Activated CD8-positive, alpha-beta memory T cell treated with anti-CD3 and anti-CD28 coated beads, Interleukin-2, amount 10 ng/mL, durations not matched to agents 7 days and 5 days (primary cell): ENCODE data around the gene PAAF1. TPM values are rescaled to one million over a fixed set of nuclear protein-coding genes. Genes with fewer than 3 reads are reported as not detected.
"Not testable (repeated sequence)": the region's sequence is repeated elsewhere in the genome, so short reads cannot be mapped to it uniquely, and the experiment has no call there.

ENCODE experiments used
- ATAC-seq: fragments of 150-1000 bp; cut with Tn5 transposase; one replicate; pipeline ENCODE4 v1.10.0; 2021; ENCODE audit warnings: moderate library complexity
- CTCF ChIA-PET: fragments of 350-600 bp; sonication (Branson Sonifier 250); formaldehyde crosslinking; loops from one replicate; lab custom pipeline; 2021; ENCODE audit warnings: antibody characterized with exemption; lab: Charles Lee
- DNase-seq: peaks from one replicate; pipeline ENCODE4 v3.0.0-alpha.2; 2020
- H3K27ac Mint-ChIP-seq: one replicate; pipeline ENCODE4 v1.8.0; 2021; ENCODE audit warnings: mild to moderate bottlenecking, mixed read lengths
- H3K27me3 Mint-ChIP-seq: one replicate; pipeline ENCODE4 v1.8.0; 2021; ENCODE audit warnings: mixed read lengths
- H3K36me3 Mint-ChIP-seq: one replicate; pipeline ENCODE4 v1.8.0; 2021; ENCODE audit warnings: mild to moderate bottlenecking, mixed read lengths
- H3K4me1 Mint-ChIP-seq: one replicate; pipeline ENCODE4 v1.8.0; 2021; ENCODE audit warnings: mixed read lengths
- H3K4me3 Mint-ChIP-seq: one replicate; pipeline ENCODE4 v1.8.0; 2021; ENCODE audit warnings: mild to moderate bottlenecking, moderate library complexity, mixed read lengths
- H3K9me3 Mint-ChIP-seq: one replicate; pipeline ENCODE4 v1.8.0; 2022; ENCODE audit warnings: low read depth, mixed read lengths
- total RNA-seq, 2 experiments: library from RNA; stranded (reverse); gene quantifications; one replicate each; pipeline ENCODE4 v1.2.3, GENCODE V29; 2021

PAAF1 gene
- total RNA-seq, 2 experiments from 2014 or later, result 21.0 to 25.5 TPM

DNA sequence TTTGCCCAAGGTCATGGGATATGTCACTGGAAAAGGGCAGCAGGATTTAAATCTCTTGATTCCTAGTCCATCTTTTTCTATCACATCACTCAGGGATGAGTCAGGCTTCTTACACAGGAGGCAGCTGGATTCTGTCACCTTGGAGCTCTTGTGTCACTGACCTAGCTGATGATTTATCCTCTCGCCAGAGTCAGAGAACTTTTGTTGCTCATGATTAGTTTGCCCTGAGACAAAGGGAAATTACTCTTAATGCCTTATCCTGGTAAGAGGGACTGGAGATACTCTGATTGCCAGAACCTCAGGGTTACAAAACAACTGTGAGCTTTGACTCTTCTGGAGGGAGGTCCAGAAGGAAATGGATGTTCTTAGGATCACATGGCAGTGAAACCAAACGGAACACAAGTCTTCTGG is 10.2 kb upstream of the PAAF1 start:
- H3K27me3 Mint-ChIP-seq, result no peaks in the 10 kb centered on the region
- DNase-seq (no peak), ATAC-seq (no peak)
- CTCF ChIA-PET, result interaction anchor here (0.9 kb wide), 1 partner anchor 473 kb away, joined by 4 read pairs; no protein-coding TSS in a partner anchor
- no peak overlapping the region for H3K4me3 Mint-ChIP-seq
- H3K36me3 Mint-ChIP-seq, result peaks cover 8% of the 10 kb centered on the region
- H3K4me1 Mint-ChIP-seq, result peaks cover 2% of the 10 kb centered on the region
- no peaks in the 10 kb centered on the region for H3K9me3 Mint-ChIP-seq
- H3K27ac Mint-ChIP-seq, result no peak overlapping the region

- Mint-ChIP-seq H3K27ac (no peak overlapping the region), H3K4me3 (no peak overlapping the region), H3K36me3 (peaks cover 18% of the 10 kb centered on the region), H3K27me3 (no peaks in the 10 kb centered on the region), H3K4me1 (peaks cover 5% of the 10 kb centered on the region), H3K9me3 (no peaks in the 10 kb centered on the region)
- ATAC-seq, result no peak
- CTCF ChIA-PET, result no interaction called here
- DNase-seq, result no peak
Observed at GRCh38 chr11:73869332-73869949, 7.4 kb upstream of the PAAF1 start.

DNA sequence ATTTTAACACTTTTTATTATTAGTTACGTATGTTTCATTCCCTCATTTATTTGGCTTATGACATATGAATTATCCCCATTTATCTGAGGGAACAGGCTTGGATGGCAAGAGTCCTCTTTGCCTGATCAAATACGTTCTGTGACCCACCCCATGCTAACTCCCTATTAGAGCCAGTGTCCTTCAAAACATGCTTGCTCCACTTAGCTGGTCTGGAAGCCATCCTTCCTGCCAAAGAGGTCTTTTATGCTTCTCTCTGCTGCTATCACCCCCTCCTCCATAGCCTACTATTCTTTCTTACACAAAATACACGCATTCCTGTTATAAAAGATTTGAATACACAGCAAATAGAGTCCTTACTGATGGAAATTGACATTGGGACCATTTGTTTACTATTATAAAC is 6.5 kb upstream of the PAAF1 start:
- peaks cover 21% of the 10 kb centered on the region for H3K36me3 Mint-ChIP-seq
- H3K27ac Mint-ChIP-seq, result no peak overlapping the region
- ATAC-seq (no peak), DNase-seq (no peak)
- H3K27me3 Mint-ChIP-seq, result no peaks in the 10 kb centered on the region
- no peaks in the 10 kb centered on the region for H3K9me3 Mint-ChIP-seq
- no peak overlapping the region for H3K4me3 Mint-ChIP-seq
- CTCF ChIA-PET, result no interaction called here
- peaks cover 12% of the 10 kb centered on the region for H3K4me1 Mint-ChIP-seq

GRCh38 chr11:73872749-73873357 is 3.9 kb upstream of the PAAF1 start:
- peaks cover 22% of the 10 kb centered on the region for H3K36me3 Mint-ChIP-seq
- H3K9me3 Mint-ChIP-seq, result no peaks in the 10 kb centered on the region
- H3K27ac Mint-ChIP-seq, result peak overlapping the region; percentile 38
- ATAC-seq (no peak), DNase-seq (no peak)
- H3K4me3 Mint-ChIP-seq, result no peak overlapping the region
- CTCF ChIA-PET, result no interaction called here
- no peaks in the 10 kb centered on the region for H3K27me3 Mint-ChIP-seq
- peaks cover 29% of the 10 kb centered on the region for H3K4me1 Mint-ChIP-seq

DNA sequence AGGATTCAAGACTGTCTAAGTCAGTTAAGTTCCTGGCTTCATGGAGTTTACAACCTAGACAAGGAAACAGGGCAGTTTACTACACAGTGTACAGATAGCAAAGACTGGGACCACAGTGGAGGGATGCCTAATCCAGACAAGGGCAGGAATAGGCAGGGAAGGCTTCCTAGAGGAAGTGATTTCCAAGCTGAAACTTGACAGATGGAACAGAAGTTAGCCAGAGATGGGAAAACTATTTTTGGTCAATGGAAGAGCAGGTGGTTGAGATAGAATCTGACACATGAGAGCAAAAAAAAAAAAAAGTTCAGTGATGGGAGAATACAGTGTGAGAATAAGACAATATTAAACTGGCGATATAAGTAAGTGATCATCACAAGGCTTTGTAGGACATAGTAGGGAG is 1.4 kb upstream of the PAAF1 start:
- Mint-ChIP-seq H3K9me3 (no peaks in the 10 kb centered on the region), H3K4me3 (peak overlapping the region; percentile 95), H3K27me3 (no peaks in the 10 kb centered on the region), H3K36me3 (peaks cover 24% of the 10 kb centered on the region), H3K27ac (peak overlapping the region; percentile 97), H3K4me1 (peaks cover 39% of the 10 kb centered on the region)
- CTCF ChIA-PET, result interaction anchor here (0.7 kb wide), 1 partner anchor 586 kb away, joined by 3 read pairs; no protein-coding TSS in a partner anchor
- DNase-seq, result no peak
- ATAC-seq, result no peak

GRCh38 chr11:73875840-73876239 is 959 bp upstream of the PAAF1 start:
- ATAC-seq, result no peak
- Mint-ChIP-seq H3K9me3 (no peaks in the 10 kb centered on the region), H3K27ac (peak overlapping the region; percentile 97), H3K36me3 (peaks cover 24% of the 10 kb centered on the region), H3K27me3 (no peaks in the 10 kb centered on the region), H3K4me1 (peaks cover 38% of the 10 kb centered on the region), H3K4me3 (peak overlapping the region; percentile 95)
- no peak for DNase-seq
- CTCF ChIA-PET, result no interaction called here

- Mint-ChIP-seq H3K36me3 (peaks cover 13% of the 10 kb centered on the region), H3K4me1 (peaks cover 36% of the 10 kb centered on the region), H3K27ac (no peak overlapping the region), H3K4me3 (no peak overlapping the region), H3K9me3 (no peaks in the 10 kb centered on the region), H3K27me3 (no peaks in the 10 kb centered on the region)
- CTCF ChIA-PET, result no interaction called here
- DNase-seq (no peak), ATAC-seq (no peak)
Observed at GRCh38 chr11:73878771-73879170, 2.0 kb downstream of the PAAF1 start.

DNA sequence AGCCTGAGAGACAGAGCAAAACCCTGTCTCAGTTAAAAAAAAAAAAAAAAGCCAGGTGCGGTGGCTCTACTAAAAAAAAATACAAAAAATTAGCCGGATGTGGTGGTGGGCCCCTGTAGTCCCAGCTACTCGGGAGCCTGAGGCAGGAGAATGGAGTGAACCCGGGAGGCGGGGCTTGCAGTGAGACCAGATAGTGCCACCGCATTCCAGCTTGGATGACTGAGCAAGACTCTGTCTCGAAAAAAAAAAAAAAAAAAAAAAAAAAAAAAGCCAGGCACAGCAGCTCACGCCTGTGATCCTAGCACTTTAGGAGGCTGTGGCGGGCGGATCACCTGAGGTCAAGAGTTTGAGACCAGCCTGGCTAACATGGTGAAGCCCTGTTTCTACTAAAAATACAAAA is 3.6 kb downstream of the PAAF1 start:
- H3K27me3 Mint-ChIP-seq, DNase-seq, H3K27ac Mint-ChIP-seq, CTCF ChIA-PET, H3K9me3 Mint-ChIP-seq, H3K4me3 Mint-ChIP-seq, ATAC-seq, H3K36me3 Mint-ChIP-seq: not testable (repeated sequence)
- H3K4me1 Mint-ChIP-seq, result peaks cover 27% of the 10 kb centered on the region

DNA sequence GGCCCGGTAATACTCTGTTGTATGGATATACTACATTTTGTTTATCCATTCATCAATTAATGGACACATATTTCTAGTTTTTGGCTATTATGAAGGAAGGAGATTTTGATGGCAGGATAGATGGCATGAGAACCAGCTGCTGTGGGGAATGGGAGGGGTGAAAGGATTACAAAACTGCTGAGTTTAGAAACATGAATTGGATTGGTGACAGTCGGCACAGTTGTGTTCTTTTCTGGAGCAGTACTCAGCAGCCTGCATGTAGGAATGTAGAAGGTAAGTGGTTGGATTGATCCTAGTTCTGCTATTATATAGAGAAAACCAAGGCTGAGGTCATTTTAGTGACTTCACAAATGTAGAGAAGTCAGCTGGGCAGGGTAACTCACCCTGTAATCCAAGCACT is 7.1 kb downstream of the PAAF1 start:
- no peak overlapping the region for H3K4me3 Mint-ChIP-seq
- CTCF ChIA-PET, result no interaction called here
- ATAC-seq, result no peak
- H3K27me3 Mint-ChIP-seq, result no peaks in the 10 kb centered on the region
- no peak for DNase-seq
- H3K36me3 Mint-ChIP-seq, result peaks cover 19% of the 10 kb centered on the region
- peaks cover 6% of the 10 kb centered on the region for H3K4me1 Mint-ChIP-seq
- H3K9me3 Mint-ChIP-seq, result no peaks in the 10 kb centered on the region
- no peak overlapping the region for H3K27ac Mint-ChIP-seq

DNA sequence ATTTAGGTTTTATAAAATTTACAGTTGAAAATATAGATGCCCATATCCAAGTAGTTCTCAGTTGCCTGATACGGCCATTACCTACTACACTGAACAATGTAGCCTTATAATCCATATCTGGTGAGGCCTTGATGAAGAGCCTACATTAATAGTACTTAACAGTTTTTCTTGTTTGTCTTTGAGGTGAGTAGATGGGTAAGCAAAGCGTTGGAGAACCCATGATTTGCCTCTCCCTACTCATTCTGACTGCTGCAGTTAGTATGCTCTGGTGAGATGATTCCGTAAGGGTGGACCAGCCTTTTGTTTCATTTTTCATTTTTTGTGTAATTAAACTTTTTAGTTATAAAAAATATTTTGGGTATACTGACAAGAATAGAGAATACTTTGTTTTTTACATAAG is 11.4 kb downstream of the PAAF1 start:
- Mint-ChIP-seq H3K36me3 (peaks cover 26% of the 10 kb centered on the region), H3K4me3 (no peak overlapping the region), H3K9me3 (no peaks in the 10 kb centered on the region), H3K4me1 (peaks cover 2% of the 10 kb centered on the region), H3K27ac (no peak overlapping the region), H3K27me3 (no peaks in the 10 kb centered on the region)
- DNase-seq (no peak), ATAC-seq (no peak)
- CTCF ChIA-PET, result no interaction called here

DNA sequence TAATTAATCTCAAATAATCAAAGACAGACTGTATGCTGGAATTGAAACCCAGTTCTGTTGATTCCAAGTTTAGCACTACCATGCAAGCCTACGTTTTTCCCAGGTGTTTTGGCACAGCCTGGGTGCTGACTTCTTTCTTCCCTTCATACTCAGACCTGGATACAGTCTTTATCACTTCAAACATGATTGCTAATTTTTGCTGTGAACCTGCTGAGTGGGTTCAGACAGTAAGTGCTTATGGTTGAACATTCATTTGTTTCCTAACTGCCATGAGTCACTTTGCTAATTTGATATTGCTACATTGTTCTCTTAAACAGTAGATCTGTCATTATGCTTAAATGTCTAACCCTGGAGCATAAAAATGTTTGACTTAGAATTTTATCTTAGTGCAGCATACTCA is 12.2 kb downstream of the PAAF1 start:
- CTCF ChIA-PET, result no interaction called here
- DNase-seq, result no peak
- Mint-ChIP-seq H3K36me3 (peaks cover 23% of the 10 kb centered on the region), H3K4me3 (no peak overlapping the region), H3K27ac (no peak overlapping the region), H3K4me1 (peaks cover 2% of the 10 kb centered on the region), H3K9me3 (no peaks in the 10 kb centered on the region), H3K27me3 (no peaks in the 10 kb centered on the region)
- ATAC-seq, result no peak

DNA sequence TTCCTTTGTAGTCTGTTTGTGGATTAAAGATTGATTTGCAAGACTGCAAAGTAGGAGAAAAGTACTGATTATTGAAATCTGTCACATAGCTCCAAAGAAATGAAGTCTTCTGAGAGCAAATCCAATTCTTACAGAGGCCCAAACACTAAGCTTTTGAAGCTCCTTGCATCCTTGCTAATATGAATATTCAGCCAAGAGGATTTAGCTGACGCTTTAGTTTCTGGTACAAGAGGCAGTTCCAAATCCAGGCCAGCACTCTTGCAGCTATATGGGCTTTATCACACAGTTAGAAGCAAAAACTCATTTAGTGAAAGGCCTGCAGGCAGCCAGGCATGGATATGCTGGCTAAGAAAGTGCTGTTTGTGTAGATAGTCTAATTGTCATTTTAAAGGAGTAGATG is 12.7 kb downstream of the PAAF1 start:
- H3K9me3 Mint-ChIP-seq, result no peaks in the 10 kb centered on the region
- DNase-seq, result no peak
- no peak overlapping the region for H3K27ac Mint-ChIP-seq
- ATAC-seq, result no peak
- CTCF ChIA-PET, result no interaction called here
- H3K4me3 Mint-ChIP-seq, result no peak overlapping the region
- H3K36me3 Mint-ChIP-seq, result peaks cover 23% of the 10 kb centered on the region
- peaks cover 2% of the 10 kb centered on the region for H3K4me1 Mint-ChIP-seq
- H3K27me3 Mint-ChIP-seq, result no peaks in the 10 kb centered on the region

DNA sequence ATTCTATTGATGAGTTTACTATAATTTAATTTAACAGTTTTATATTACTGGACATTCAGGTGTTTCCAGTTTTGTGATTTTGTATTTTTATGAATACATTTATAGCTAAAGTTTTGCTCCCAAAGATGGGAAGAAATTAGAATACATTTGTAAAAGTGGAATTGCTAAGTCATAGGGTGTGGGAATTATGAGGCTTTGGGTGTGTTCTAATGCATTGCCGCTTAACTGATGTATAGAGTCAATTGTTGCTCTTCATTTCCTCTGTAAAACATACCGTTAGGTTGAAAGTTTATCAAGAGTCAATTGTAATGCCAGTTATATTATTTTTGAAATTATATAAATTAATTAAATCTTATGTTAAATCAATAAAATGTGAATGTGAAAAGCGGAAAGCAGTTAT is 16.2 kb downstream of the PAAF1 start:
- ATAC-seq, result no peak
- no peak for DNase-seq
- Mint-ChIP-seq H3K27ac (no peak overlapping the region), H3K36me3 (peaks cover 16% of the 10 kb centered on the region), H3K9me3 (no peaks in the 10 kb centered on the region), H3K27me3 (no peaks in the 10 kb centered on the region), H3K4me1 (no peaks in the 10 kb centered on the region), H3K4me3 (no peak overlapping the region)
- CTCF ChIA-PET, result no interaction called here

DNA sequence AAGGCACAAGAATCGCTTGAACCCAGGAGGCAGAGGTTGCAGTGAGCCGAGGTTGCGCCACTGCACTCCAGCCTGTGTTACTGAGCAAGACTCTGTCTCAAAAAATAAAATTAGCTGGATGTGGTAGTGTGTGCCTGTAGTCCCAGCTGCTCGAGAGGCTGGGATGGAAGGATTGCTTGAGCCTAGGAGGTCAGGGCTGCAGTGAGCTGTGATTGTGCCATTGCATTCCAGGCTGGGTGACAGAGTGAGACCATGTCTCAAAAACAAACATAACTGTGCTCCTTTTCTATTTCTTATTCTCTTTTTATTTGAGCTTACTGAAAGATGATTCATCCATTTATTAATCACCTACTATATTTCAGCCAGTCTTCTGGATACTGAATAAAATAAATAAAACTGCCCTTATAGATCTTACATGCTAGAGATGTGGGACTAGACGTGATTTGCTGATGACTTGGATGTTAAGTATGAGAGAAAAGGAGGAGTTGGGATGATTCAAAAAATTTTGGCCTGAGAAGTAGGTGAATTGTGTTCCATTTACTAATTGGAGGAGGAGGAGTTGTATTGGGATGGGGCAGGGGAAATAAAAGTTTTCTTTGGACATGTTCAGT is 18.0 kb downstream of the PAAF1 start:
- H3K4me1 Mint-ChIP-seq, result no peaks in the 10 kb centered on the region
- no peak overlapping the region for H3K4me3 Mint-ChIP-seq
- no peak for DNase-seq
- no peaks in the 10 kb centered on the region for H3K27me3 Mint-ChIP-seq
- ATAC-seq, result no peak
- peaks cover 20% of the 10 kb centered on the region for H3K36me3 Mint-ChIP-seq
- H3K27ac Mint-ChIP-seq, result no peak overlapping the region
- H3K9me3 Mint-ChIP-seq, result no peaks in the 10 kb centered on the region
- CTCF ChIA-PET, result no interaction called here
